Mesenchymal stem cell (in vitro differentiated cells and primary cell): ENCODE measurements around the gene CACNG4.

Experiments
- DNase-seq: peaks from one replicate; pipeline ENCODE4 v3.0.0-alpha.2; 2013
- H2AFZ ChIP-seq: one replicate; pipeline ENCODE4 v1.6.1; 2013; ENCODE audit warnings: low read depth, mild to moderate bottlenecking, control low read depth, inconsistent platforms, low read length, moderate library complexity
- H2AK5ac ChIP-seq: 2 replicates; pipeline ENCODE4 v1.6.1; 2013; ENCODE audit warnings: low read length, moderate library complexity, mild to moderate bottlenecking, inconsistent platforms; ENCODE audit not compliant: severe bottlenecking
- H2BK120ac ChIP-seq: one replicate; pipeline ENCODE4 v1.6.1; 2013; ENCODE audit warnings: low read depth, mild to moderate bottlenecking, inconsistent platforms, low read length, moderate library complexity
- H2BK12ac ChIP-seq, 2 experiments: one replicate each; pipeline ENCODE4 v1.6.1; 2013; ENCODE audit warnings: inconsistent platforms in 2 of 2, low read length in 2 of 2, mild to moderate bottlenecking in 2 of 2, moderate library complexity in 2 of 2, control low read depth in 1 of 2
- H2BK15ac ChIP-seq: one replicate; pipeline ENCODE4 v1.6.1; 2013; ENCODE audit warnings: mild to moderate bottlenecking, low read depth, inconsistent platforms; ENCODE audit not compliant: poor library complexity, severe bottlenecking
- H2BK5ac ChIP-seq: 2 replicates; pipeline ENCODE4 v1.6.1; 2013; ENCODE audit warnings: low read depth, mild to moderate bottlenecking, low read length, control low read depth, inconsistent platforms; ENCODE audit not compliant: poor library complexity, severe bottlenecking
- H3K14ac ChIP-seq, 2 experiments: one replicate each; pipeline ENCODE4 v1.6.1; 2013; ENCODE audit warnings: inconsistent platforms in 2 of 2, low read length in 2 of 2, control low read depth in 1 of 2, mild to moderate bottlenecking in 1 of 2, moderate library complexity in 1 of 2
- H3K18ac ChIP-seq, 2 experiments: one replicate each; pipeline ENCODE4 v1.6.1; 2013; ENCODE audit warnings: inconsistent platforms in 2 of 2, low read length in 2 of 2, control low read depth in 1 of 2, low read depth in 1 of 2, mild to moderate bottlenecking in 1 of 2
- H3K23ac ChIP-seq, 2 experiments: one replicate each; pipeline ENCODE4 v1.6.1; 2013; ENCODE audit warnings: inconsistent platforms in 2 of 2, low read length in 2 of 2, mild to moderate bottlenecking in 2 of 2, moderate library complexity in 2 of 2, control low read depth in 1 of 2
- H3K27ac ChIP-seq: 2 replicates; pipeline ENCODE4 v1.5.1; 2013; ENCODE audit warnings: mild to moderate bottlenecking, moderate library complexity, low read length, control low read depth, inconsistent platforms; ENCODE audit not compliant: poor library complexity, severe bottlenecking
- H3K27me3 ChIP-seq, 2 experiments: 2 replicates each; pipeline versions ENCODE4 v1.6.1 to v1.7.0; 2013; ENCODE audit warnings: low read length in 2 of 2, mild to moderate bottlenecking in 2 of 2, moderate library complexity in 2 of 2, control low read depth in 1 of 2, inconsistent platforms in 1 of 2; ENCODE audit not compliant: control insufficient read depth in 1 of 2, insufficient read depth in 1 of 2
- H3K36me3 ChIP-seq, 2 experiments: 2 replicates each; pipeline versions ENCODE4 v1.6.1 to v1.7.0; 2013; ENCODE audit warnings: low read length in 2 of 2, control low read depth in 1 of 2, inconsistent platforms in 1 of 2, low read depth in 1 of 2, mild to moderate bottlenecking in 1 of 2; ENCODE audit not compliant: insufficient read depth in 2 of 2, control insufficient read depth in 1 of 2
- H3K4ac ChIP-seq, 2 experiments: one replicate each; pipeline ENCODE4 v1.6.1; 2013; ENCODE audit warnings: inconsistent platforms in 2 of 2, low read length in 2 of 2, mild to moderate bottlenecking in 2 of 2, moderate library complexity in 2 of 2, control low read depth in 1 of 2, low read depth in 1 of 2
- H3K4me1 ChIP-seq: 2 replicates; pipeline ENCODE4 v1.6.1; 2013; ENCODE audit warnings: low read depth, low read length, control low read depth; ENCODE audit not compliant: control insufficient read depth, insufficient read depth
- H3K4me2 ChIP-seq: 2 replicates; pipeline ENCODE4 v1.6.1; 2013; ENCODE audit warnings: low read length, mild to moderate bottlenecking, inconsistent platforms; ENCODE audit not compliant: poor library complexity, severe bottlenecking
- H3K4me3 ChIP-seq, 2 experiments: 2 replicates each; pipeline versions ENCODE4 v1.5.1 to v1.7.0; 2013; ENCODE audit warnings: low read length in 2 of 2, mild to moderate bottlenecking in 2 of 2, control low read depth in 1 of 2, low read depth in 1 of 2; ENCODE audit not compliant: insufficient read depth in 1 of 2
- H3K79me1 ChIP-seq: replicated peaks from 2 replicates; pipeline ENCODE4 v1.6.1; 2013; ENCODE audit warnings: mild to moderate bottlenecking, control low read depth, low read length, inconsistent platforms; ENCODE audit not compliant: poor library complexity, severe bottlenecking
- H3K9ac ChIP-seq: 2 replicates; pipeline ENCODE4 v1.7.0; 2013; ENCODE audit warnings: mild to moderate bottlenecking, low read length, moderate library complexity
- H3K9me3 ChIP-seq: 2 replicates; pipeline ENCODE4 v1.7.0; 2013; ENCODE audit warnings: mild to moderate bottlenecking, low read length; ENCODE audit not compliant: control insufficient read depth
- H4K8ac ChIP-seq: one replicate; pipeline ENCODE4 v1.6.1; 2013; ENCODE audit warnings: inconsistent platforms, mild to moderate bottlenecking, low read length, moderate library complexity
- H4K91ac ChIP-seq: one replicate; pipeline ENCODE4 v1.6.1; 2013; ENCODE audit warnings: mild to moderate bottlenecking, low read length, inconsistent platforms
- WGBS: methylation state at CpG from one replicate; pipeline ENCODE4 v1.1.7; 2013; ENCODE audit warnings: mixed read lengths; 5-methylcytosine and 5-hydroxymethylcytosine counted together

The CACNG4 gene

GRCh38 chr17:67068999-67069398, 104.5 kb downstream of the CACNG4 start:
- no peak overlapping the region for H3K14ac ChIP-seq
- 72% methylated on average over 3 of the region's 3 CpGs for WGBS
- H3K4me3 ChIP-seq = no peak overlapping the region
- no peaks in the 10 kb centered on the region for H3K9me3 ChIP-seq
- H3K36me3 ChIP-seq = peaks cover 5 to 14% of the 10 kb centered on the region in 2 experiments
- H3K27me3 ChIP-seq = no peaks in the 10 kb centered on the region
- no peak overlapping the region for H4K8ac ChIP-seq
- H3K4me1 ChIP-seq = no peaks in the 10 kb centered on the region
- no peak overlapping the region for H3K18ac ChIP-seq
- no peak overlapping the region for H2BK120ac ChIP-seq
- H2BK15ac ChIP-seq = no peak overlapping the region
- H3K79me1 ChIP-seq = peaks cover 10% of the 10 kb centered on the region
- no peak overlapping the region for H2BK5ac ChIP-seq
- H2BK12ac ChIP-seq = no peak overlapping the region
- H3K4ac ChIP-seq = no peak overlapping the region
- no peak overlapping the region for H2AK5ac ChIP-seq
- H2AFZ ChIP-seq = no peak overlapping the region
- no peak overlapping the region for H4K91ac ChIP-seq
- DNase-seq = peak; percentile 5
- H3K9ac ChIP-seq = no peak overlapping the region
- H3K27ac ChIP-seq = no peak overlapping the region
- no peak overlapping the region for H3K23ac ChIP-seq
- H3K4me2 ChIP-seq = no peak overlapping the region

GRCh38 chr17:67069603-67070136, 105.2 kb downstream of the CACNG4 start:
- Histone ChIP-seq H2AFZ (no peak overlapping the region), H4K8ac (no peak overlapping the region), H3K18ac (no peak overlapping the region), H3K4me3 (no peak overlapping the region), H2BK5ac (no peak overlapping the region), H3K4ac (no peak overlapping the region), H3K4me2 (no peak overlapping the region), H3K14ac (no peak overlapping the region), H3K36me3 (peaks cover 5 to 20% of the 10 kb centered on the region in 2 experiments), H2AK5ac (no peak overlapping the region), H2BK12ac (no peak overlapping the region), H3K9me3 (no peaks in the 10 kb centered on the region), H3K9ac (no peak overlapping the region), H4K91ac (no peak overlapping the region), H2BK15ac (no peak overlapping the region), H3K4me1 (no peaks in the 10 kb centered on the region), H3K23ac (no peak overlapping the region), H2BK120ac (no peak overlapping the region), H3K27ac (no peak overlapping the region), H3K27me3 (no peaks in the 10 kb centered on the region), H3K79me1 (peaks cover 10% of the 10 kb centered on the region)
- 100% methylated on average over 3 of the region's 5 CpGs for WGBS
- no peak for DNase-seq

GRCh38 chr17:67071595-67071994, 107.1 kb downstream of the CACNG4 start:
- H2AK5ac ChIP-seq = no peak overlapping the region
- no peak overlapping the region for H3K23ac ChIP-seq
- peaks cover 10% of the 10 kb centered on the region for H3K79me1 ChIP-seq
- H3K36me3 ChIP-seq = peaks cover 5 to 33% of the 10 kb centered on the region in 2 experiments
- no peak overlapping the region for H3K14ac ChIP-seq
- no peaks in the 10 kb centered on the region for H3K27me3 ChIP-seq
- H2AFZ ChIP-seq = no peak overlapping the region
- H3K4ac ChIP-seq = no peak overlapping the region
- H2BK12ac ChIP-seq = no peak overlapping the region
- H4K8ac ChIP-seq = no peak overlapping the region
- H3K9ac ChIP-seq = no peak overlapping the region
- no peak overlapping the region for H4K91ac ChIP-seq
- no peak overlapping the region for H3K4me2 ChIP-seq
- no peak overlapping the region for H2BK120ac ChIP-seq
- no peak overlapping the region for H3K18ac ChIP-seq
- no peaks in the 10 kb centered on the region for H3K4me1 ChIP-seq
- H3K4me3 ChIP-seq = no peak overlapping the region
- no peak overlapping the region for H2BK15ac ChIP-seq
- DNase-seq = no peak
- H3K27ac ChIP-seq = no peak overlapping the region
- H3K9me3 ChIP-seq = no peaks in the 10 kb centered on the region
- no peak overlapping the region for H2BK5ac ChIP-seq

- Histone ChIP-seq H3K9ac (no peak overlapping the region), H4K8ac (no peak overlapping the region), H3K4me1 (no peaks in the 10 kb centered on the region), H3K14ac (no peak overlapping the region), H2BK5ac (no peak overlapping the region), H3K27ac (no peak overlapping the region), H4K91ac (no peak overlapping the region), H3K23ac (no peak overlapping the region), H3K36me3 (peaks cover 5 to 38% of the 10 kb centered on the region in 2 experiments), H2AK5ac (no peak overlapping the region), H2BK12ac (no peak overlapping the region), H2BK15ac (no peak overlapping the region), H3K27me3 (no peaks in the 10 kb centered on the region), H3K79me1 (peaks cover 10% of the 10 kb centered on the region), H3K4me3 (no peak overlapping the region), H3K9me3 (no peaks in the 10 kb centered on the region), H2BK120ac (no peak overlapping the region), H3K18ac (no peak overlapping the region), H2AFZ (no peak overlapping the region), H3K4ac (no peak overlapping the region), H3K4me2 (no peak overlapping the region)
- DNase-seq = no peak
- 90% methylated on average over 2 of the region's 3 CpGs for WGBS
These were observed 108.4 kb downstream of the CACNG4 start for GRCh38 chr17:67072885-67073284.
